GM10248 (cell line): Measurements from ENCODE around the gene RASD2.

Experiments
- CTCF ChIA-PET: fragments of 300-600 bp; sonication (Branson Sonifier 250); formaldehyde crosslinking; extraction: SDS; loops from one replicate; lab custom pipeline; 2021; ENCODE audit warnings: antibody characterized with exemption; lab: Yijun Ruan, JAX
- POLR2A ChIA-PET: fragments of 350-650 bp; sonication (Branson Sonifier 250); formaldehyde crosslinking; extraction: SDS; loops from one replicate; lab custom pipeline; 2020; ENCODE audit warnings: antibody characterized with exemption; lab: Yijun Ruan, JAX
- DNase-seq: peaks from one replicate; pipeline ENCODE4 v3.0.0; 2012; ENCODE audit errors: extremely low spot score
- CTCF ChIP-seq: IDR thresholded peaks from 2 replicates; pipeline ENCODE4 v1.5.1; 2012; ENCODE audit warnings: mild to moderate bottlenecking, low read depth; ENCODE audit errors: extremely low read depth, missing control alignments, control extremely low read depth

RASD2 gene

GRCh38 chr22:35523167-35523947, 17.3 kb upstream of the RASD2 start:
- no peak for DNase-seq
- ChIA-PET CTCF (no interaction called here), POLR2A (no interaction called here)
- TF ChIP-seq CTCF: no peak

- ChIA-PET CTCF (interaction anchor here (1.3 kb wide), 1 partner anchor 8 kb away, joined by 3 read pairs; no protein-coding TSS in a partner anchor), POLR2A (interaction anchor here (0.7 kb wide), 1 partner anchor 15 kb away, joined by 5 read pairs; no protein-coding TSS in a partner anchor)
- TF ChIP-seq CTCF: no peak
- no peak for DNase-seq
These were observed 15.5 kb upstream of the RASD2 start for GRCh38 chr22:35524966-35525686.

GRCh38 chr22:35525687-35526332, 14.8 kb upstream of the RASD2 start:
- no peak for TF ChIP-seq CTCF
- CTCF ChIA-PET: interaction anchor here (1.3 kb wide), 1 partner anchor 9 kb away, joined by 3 read pairs; no protein-coding TSS in a partner anchor
- POLR2A ChIA-PET: no interaction called here
- no peak for DNase-seq

DNA sequence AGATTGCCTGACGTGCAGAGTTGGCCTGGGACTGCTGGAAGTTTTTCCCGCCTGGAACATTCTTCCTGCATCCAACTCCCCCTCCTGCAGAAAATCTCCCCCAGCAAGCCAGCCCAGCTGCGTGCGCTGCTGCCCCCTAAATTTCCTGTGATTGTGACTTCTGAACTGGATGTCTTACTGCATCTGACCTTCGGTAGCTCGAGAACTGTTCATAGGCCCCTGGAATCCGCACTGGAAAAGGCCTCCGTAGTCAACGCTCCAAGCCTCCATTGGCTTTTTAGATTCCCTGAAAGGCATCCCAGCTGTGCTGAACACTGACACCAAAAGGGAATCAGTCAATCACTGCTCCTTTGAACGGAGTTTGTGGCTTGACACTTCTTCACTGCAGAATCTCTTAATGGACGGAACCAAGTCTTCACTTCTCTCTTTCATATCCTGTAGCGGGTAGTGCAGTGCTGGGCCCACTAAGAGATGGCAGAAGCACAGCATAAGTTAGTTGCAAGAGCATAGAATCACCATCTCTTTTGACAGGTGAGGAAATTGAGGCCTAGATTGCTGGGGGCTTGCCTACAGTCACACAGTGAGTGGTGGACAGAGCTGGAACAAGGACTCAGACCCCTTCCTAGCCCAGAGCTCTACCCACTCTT, 14.2 kb upstream of the RASD2 start:
- TF ChIP-seq CTCF: no peak
- ChIA-PET POLR2A (no interaction called here), CTCF (no interaction called here)
- DNase-seq: no peak

DNA sequence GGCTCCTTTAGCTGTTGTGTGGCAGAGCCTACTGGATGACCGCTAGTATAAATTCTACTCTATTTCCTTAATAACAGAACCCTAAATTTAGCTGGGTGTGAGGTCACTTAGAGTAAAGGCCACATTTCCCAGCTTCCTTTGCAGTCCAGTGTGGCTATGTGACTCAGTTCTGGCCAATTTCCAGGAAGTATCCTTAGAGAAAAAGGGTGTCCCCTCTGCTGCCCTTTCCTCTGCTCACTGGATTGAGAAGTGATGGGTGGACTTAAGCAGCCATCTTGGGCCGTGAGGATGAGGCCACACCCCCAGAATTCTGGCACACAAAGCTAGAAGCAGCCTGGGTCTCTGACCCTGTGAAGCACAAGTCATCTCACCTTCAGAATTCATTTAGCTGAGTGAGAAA, 11.7 kb upstream of the RASD2 start:
- ChIA-PET POLR2A (interaction anchor here (0.7 kb wide), 1 partner anchor 1916 kb away, joined by 4 read pairs; no protein-coding TSS in a partner anchor), CTCF (interaction anchor here (1.4 to 1.9 kb wide), 2 partner anchors 16 to 54 kb away, joined by 3 to 4 read pairs; no protein-coding TSS in a partner anchor)
- DNase-seq: no peak
- TF ChIP-seq CTCF: no peak

- DNase-seq: no peak
- ChIA-PET CTCF (interaction anchor here (1.6 kb wide), 1 partner anchor 11 kb away, joined by 4 read pairs; no protein-coding TSS in a partner anchor), POLR2A (no interaction called here)
- TF ChIP-seq CTCF: no peak
These were observed 9.9 kb upstream of the RASD2 start for GRCh38 chr22:35530700-35531099.
